Ovary (tissue), 3 donors: Measurements from ENCODE around the gene FGGY.
"Not testable (repeated sequence)": the region's sequence is repeated elsewhere in the genome, so short reads cannot be mapped to it uniquely, and the experiment has no call there.

ENCODE experiments used
- EP300 ChIP-seq: sonication (generic); formaldehyde crosslinking; IDR thresholded peaks from one replicate; pipeline ENCODE4 v1.6.1; 2017; ENCODE audit warnings: antibody characterized with exemption
- POLR2A ChIP-seq: fragments of 450-650 bp; IDR thresholded peaks from one replicate; pipeline ENCODE4 v1.6.1; 2017; ENCODE audit warnings: antibody characterized with exemption, mild to moderate bottlenecking, moderate library complexity
- TF ChIP-seq, protein P1 (sequence below), 3 donors: fragments of 450-650 bp in 2 of 3; fragments of 200-600 bp in 1 of 3; IDR thresholded peaks; one replicate each; pipeline versions ENCODE4 v1.5.1 to v1.8.0; 2016 to 2022; ENCODE audit warnings: antibody characterized with exemption in 3 of 3, mild to moderate bottlenecking in 1 of 3
- donor health status: DM: no; HTN: no; CAD: no.

DNA sequence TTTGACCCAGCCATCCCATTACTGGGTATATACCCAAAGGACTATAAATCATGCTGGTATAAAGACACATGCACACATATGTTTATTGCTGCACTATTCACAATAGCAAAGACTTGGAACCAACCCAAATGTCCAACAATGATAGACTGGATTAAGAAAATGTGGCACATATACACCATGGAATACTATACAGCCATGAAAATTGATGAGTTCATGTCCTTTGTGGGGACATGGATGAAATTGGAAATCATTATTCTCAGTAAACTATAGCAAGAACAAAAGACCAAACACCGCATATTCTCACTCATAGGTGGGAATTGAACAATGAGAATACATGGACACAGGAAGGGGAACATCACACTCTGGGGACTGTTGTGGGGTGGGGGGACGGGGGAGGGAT, 295.5 kb downstream of the FGGY start:
- TF ChIP-seq, protein P1, sequence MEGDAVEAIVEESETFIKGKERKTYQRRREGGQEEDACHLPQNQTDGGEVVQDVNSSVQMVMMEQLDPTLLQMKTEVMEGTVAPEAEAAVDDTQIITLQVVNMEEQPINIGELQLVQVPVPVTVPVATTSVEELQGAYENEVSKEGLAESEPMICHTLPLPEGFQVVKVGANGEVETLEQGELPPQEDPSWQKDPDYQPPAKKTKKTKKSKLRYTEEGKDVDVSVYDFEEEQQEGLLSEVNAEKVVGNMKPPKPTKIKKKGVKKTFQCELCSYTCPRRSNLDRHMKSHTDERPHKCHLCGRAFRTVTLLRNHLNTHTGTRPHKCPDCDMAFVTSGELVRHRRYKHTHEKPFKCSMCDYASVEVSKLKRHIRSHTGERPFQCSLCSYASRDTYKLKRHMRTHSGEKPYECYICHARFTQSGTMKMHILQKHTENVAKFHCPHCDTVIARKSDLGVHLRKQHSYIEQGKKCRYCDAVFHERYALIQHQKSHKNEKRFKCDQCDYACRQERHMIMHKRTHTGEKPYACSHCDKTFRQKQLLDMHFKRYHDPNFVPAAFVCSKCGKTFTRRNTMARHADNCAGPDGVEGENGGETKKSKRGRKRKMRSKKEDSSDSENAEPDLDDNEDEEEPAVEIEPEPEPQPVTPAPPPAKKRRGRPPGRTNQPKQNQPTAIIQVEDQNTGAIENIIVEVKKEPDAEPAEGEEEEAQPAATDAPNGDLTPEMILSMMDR (IDR thresholded peaks at IDR 0.05) = not testable (repeated sequence)
- not testable (repeated sequence) for TF ChIP-seq POLR2A, EP300
